Upper lobe of left lung (tissue), 4 donors: ENCODE results near the gene ARF6.

ENCODE experiments used
- EP300 ChIP-seq, 4 donors: sonication (generic); formaldehyde crosslinking; IDR thresholded peaks; one replicate each; pipeline ENCODE4 v1.5.1; 2017; ENCODE audit warnings: antibody characterized with exemption in 4 of 4, control low read depth in 2 of 4
- POLR2A ChIP-seq, 4 donors: fragments of 450-650 bp; IDR thresholded peaks; one replicate each; pipeline ENCODE4 v1.5.1; 2016 to 2017; ENCODE audit warnings: antibody characterized with exemption in 4 of 4, mild to moderate bottlenecking in 2 of 4
- POLR2AphosphoS5 ChIP-seq, 2 donors: sonication (generic); formaldehyde crosslinking; IDR thresholded peaks; one replicate each; pipeline ENCODE4 v1.5.1; 2017; ENCODE audit warnings: antibody characterized with exemption in 2 of 2
- TF ChIP-seq, protein P1 (sequence below), 6 experiments: fragments of 450-650 bp in 4 of 6; fragments of 200-600 bp in 2 of 6; sonication (generic) in 2 of 6; IDR thresholded peaks; one replicate each; pipeline ENCODE4 v1.5.1; 2016 to 2019; ENCODE audit warnings: antibody characterized with exemption in 6 of 6

DNA sequence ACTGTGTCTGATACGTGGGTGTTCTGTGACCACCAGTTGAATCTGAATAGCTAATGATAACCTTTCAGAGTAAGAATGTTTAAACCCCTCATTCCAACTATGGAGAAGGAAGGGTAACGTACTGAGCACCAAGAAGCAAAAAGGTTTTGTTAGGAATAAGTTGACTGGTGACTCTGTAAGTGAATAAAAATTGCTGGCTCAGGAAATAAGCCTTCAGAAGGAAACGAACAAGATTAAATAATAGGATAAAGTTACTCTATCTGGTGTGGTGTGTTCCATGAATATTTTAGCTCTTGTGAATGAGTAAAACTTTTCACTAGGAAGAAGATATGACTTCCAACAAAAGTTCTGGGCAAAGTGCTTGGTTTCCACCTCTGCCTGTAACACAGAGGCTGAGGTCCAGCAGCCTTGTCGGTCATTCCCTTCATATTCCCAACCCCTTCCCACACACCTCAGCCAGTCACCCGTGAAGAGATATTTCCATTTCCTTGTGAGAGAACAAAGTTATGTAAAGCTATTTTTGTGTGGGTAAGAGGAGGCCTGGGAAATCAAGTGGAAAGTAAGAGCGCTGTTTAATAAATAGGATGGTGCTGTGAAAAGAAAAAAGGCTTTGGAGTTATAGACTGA is 47.1 kb downstream of the ARF6 start:
- no peak for TF ChIP-seq EP300 (IDR thresholded peaks at IDR 0.05)
- no peak for TF ChIP-seq POLR2A (IDR thresholded peaks at IDR 0.05)
- TF ChIP-seq, protein P1, sequence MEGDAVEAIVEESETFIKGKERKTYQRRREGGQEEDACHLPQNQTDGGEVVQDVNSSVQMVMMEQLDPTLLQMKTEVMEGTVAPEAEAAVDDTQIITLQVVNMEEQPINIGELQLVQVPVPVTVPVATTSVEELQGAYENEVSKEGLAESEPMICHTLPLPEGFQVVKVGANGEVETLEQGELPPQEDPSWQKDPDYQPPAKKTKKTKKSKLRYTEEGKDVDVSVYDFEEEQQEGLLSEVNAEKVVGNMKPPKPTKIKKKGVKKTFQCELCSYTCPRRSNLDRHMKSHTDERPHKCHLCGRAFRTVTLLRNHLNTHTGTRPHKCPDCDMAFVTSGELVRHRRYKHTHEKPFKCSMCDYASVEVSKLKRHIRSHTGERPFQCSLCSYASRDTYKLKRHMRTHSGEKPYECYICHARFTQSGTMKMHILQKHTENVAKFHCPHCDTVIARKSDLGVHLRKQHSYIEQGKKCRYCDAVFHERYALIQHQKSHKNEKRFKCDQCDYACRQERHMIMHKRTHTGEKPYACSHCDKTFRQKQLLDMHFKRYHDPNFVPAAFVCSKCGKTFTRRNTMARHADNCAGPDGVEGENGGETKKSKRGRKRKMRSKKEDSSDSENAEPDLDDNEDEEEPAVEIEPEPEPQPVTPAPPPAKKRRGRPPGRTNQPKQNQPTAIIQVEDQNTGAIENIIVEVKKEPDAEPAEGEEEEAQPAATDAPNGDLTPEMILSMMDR (IDR thresholded peaks at IDR 0.05) = no peak
- TF ChIP-seq POLR2AphosphoS5 (IDR thresholded peaks at IDR 0.05) = no peak
